ENCODE results near the gene KCNT1.

Gene KCNT1

DNA sequence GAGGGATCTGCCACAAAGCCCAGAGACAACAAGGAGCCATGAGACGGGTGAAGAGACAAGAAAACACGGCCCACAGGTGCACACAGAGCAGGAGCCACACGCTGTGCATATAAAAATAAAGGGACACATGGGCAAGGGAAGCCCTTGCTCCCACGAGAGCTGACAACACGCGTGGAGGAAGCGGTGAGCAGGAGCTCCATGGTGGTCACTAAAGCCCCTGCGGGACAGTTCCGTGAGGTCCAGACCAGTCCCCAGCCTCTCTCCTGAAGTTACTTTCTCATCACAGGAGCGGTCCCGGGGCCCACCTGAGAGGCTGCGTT lies 114.6 kb downstream of the KCNT1 start:
- TF ChIP-seq, protein P1, sequence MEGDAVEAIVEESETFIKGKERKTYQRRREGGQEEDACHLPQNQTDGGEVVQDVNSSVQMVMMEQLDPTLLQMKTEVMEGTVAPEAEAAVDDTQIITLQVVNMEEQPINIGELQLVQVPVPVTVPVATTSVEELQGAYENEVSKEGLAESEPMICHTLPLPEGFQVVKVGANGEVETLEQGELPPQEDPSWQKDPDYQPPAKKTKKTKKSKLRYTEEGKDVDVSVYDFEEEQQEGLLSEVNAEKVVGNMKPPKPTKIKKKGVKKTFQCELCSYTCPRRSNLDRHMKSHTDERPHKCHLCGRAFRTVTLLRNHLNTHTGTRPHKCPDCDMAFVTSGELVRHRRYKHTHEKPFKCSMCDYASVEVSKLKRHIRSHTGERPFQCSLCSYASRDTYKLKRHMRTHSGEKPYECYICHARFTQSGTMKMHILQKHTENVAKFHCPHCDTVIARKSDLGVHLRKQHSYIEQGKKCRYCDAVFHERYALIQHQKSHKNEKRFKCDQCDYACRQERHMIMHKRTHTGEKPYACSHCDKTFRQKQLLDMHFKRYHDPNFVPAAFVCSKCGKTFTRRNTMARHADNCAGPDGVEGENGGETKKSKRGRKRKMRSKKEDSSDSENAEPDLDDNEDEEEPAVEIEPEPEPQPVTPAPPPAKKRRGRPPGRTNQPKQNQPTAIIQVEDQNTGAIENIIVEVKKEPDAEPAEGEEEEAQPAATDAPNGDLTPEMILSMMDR (conservative IDR thresholded peaks at IDR 0.05) = no peak
- no peak overlapping the region for H3K27ac ChIP-seq

DNA sequence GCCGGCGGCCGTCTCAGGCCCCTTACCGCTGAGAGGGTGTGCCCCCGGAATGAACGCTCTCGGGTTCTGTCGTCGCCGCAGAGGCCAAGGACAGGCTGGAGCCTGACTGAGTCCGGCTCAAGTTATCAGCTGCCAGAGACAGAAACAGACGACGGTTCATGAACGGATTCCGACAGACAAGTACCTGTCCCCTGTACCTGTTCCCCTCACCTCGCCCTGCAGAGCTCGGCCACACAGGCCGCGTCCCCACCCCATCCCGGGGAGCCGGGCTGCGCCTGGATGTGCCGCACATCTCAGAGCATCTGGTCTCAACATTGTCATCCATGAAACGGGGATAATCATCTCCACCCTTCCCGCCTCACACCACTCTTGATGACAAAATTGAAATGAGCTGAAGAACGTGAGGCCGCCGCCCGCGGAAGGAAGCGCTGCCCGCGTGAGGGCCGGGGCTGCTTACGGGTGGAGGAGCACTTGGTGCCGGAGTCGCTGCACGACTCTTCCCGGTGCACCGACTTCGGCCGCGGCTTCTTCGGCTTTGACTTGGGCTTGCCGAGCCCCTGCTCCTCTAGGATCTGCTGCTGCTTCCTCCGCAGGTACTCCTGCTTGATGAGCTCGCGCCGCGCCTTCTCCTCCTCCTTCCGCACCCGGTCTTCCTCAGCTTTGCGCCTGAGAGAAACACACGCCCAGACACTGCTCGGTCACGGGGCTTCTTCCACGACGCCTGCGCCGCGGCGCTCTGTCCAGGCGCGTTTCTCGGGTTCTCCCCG lies 116.1 kb downstream of the KCNT1 start:
- TF ChIP-seq, protein P1 (conservative IDR thresholded peaks at IDR 0.05) = no peak
- no peak overlapping the region for H3K27ac ChIP-seq

DNA sequence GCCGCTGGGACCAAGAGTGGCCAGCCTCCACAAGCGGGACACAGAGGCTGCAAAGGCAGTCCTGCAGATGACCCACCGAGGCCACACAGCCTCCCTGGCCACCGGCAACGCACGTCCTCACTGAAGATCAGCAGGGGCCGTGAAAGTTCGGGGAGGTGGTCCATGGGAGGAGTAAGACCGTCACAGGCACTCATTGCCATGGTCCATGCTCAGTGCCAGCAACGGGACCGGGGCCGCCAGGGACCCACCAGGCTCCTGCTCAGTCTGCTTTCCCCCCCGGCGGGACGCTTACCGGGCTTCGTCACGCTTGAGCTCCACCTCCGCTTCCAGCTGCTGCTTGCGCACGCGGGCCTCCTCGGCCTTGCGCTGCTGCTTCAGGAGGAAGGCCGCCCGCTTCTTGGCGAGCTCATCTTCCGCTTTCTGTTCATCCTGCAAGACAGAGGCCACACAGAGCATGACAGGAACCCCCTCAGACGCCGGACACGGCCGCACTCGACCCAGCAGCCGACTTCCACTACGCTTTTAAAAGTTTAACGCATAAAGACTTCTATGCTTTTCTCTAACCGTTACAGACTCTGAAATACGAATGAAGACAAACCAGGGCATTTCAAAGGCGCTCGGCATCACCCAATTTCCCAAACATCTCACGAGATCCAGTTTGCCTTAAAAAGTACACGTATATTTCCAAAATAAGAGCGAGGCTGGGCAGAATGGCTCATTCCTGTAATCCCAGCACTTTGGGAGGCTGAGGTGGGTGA lies 116.9 kb downstream of the KCNT1 start:
- H3K27ac ChIP-seq = no peak overlapping the region
- TF ChIP-seq, protein P1 (conservative IDR thresholded peaks at IDR 0.05) = no peak

DNA sequence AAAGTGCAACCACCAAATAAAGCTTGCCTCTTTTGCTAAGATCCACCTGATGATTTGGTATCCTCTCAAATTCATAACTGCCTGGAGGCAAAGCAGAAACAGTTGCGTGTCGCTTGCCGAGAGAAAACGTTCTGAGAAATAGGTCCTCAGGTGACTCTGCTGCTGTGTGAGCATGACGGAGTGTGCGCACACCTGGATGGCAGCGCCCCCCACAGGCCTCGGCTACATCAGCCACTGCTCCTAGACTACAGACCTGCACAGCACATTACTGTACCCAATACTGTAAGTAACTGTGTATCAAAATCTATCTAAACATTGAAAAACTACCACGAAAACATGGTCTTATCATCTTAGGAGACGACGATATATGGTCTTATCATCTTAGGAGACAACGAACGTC lies 117.9 kb downstream of the KCNT1 start:
- no peak overlapping the region for H3K27ac ChIP-seq
- TF ChIP-seq, protein P1 (conservative IDR thresholded peaks at IDR 0.05) = peak; percentile 37

DNA sequence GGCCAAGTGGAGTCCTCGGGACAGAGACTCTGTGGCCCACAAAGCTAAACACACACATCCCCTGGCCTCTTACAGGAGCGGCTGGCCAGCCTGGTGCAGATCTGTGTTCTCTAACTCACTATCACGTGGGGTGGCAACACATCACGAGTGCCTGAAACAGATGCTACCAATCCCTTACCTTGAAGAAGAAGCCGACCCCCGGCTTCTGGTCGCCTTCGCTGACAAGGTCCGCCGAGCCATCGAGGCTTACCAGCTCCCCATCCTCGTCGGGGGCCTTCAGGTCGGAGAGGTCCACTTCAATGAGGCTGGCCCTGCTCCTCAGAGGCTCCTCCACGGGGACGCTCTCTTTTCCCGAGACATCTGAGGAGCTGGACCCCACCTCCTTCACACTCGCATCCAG lies 118.7 kb downstream of the KCNT1 start:
- H3K27ac ChIP-seq = no peak overlapping the region
- TF ChIP-seq, protein P1 (conservative IDR thresholded peaks at IDR 0.05) = no peak

DNA sequence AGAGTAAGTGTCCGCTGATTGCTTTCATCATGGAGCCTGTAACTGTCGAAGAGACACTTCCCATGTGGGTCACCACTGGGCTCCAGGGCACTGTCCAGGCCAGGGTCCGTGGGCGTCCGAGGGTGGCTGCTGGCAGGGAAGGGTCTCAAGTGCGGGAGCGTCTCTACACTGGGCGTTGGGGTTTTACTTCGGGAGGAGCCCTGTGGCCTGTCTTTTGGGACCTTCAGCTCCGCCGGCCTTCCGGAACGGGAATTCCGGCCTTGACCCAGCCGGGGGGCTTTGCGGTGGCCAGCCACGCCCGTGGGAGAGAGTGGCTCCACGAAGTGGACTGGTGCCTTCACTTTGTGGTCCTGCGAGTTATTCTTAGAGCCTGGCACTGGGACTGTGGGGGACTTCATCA lies 119.1 kb downstream of the KCNT1 start:
- TF ChIP-seq, protein P1 (conservative IDR thresholded peaks at IDR 0.05) = no peak

DNA sequence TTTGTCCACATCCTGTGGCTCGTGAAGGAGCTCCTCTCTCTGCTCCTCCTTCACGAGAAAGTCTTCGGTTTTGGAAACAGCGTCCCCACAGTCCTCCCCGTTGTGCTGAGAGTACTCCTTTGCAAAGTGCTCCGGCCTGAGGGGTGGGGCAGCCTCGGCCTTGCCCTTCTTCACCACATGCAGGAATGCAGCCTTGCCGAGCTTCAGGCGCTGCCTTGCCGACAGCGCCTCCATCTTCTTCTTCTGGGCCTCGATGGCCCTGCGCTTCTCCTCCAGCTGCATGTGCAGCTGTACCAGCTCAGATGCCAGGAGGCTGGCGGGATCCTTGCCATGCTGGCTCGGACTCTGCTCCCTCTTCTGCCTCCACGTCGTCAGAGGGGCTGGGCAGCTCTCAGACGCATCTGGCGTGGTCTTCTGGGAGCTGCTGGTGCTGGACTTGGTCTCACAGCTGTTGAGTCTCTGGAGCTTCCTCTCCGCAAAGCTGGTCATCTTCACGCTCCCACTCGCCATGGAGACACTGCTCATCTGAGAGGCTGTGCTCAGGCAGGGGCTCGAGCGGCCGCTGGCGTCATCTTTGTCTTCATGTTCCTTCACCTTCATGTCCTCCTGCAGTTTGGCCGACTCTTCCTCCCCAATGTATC lies 119.9 kb downstream of the KCNT1 start:
- TF ChIP-seq, protein P1 (conservative IDR thresholded peaks at IDR 0.05) = no peak

More for the DNA sequence above, 119.1 kb downstream of the KCNT1 start:
- no peak overlapping the region for H3K27ac ChIP-seq

More for the DNA sequence above, 119.9 kb downstream of the KCNT1 start:
- H3K27ac ChIP-seq = no peak overlapping the region

Data from VCaP (cell line).